ENCODE results near the gene ARHGEF19. TPM values are rescaled to one million over a fixed set of nuclear protein-coding genes. Genes with fewer than 3 reads are reported as not detected.
A peak's percentile ranks its signal among the peaks of the same experiment; 100 is the strongest.

Gene ARHGEF19
- total RNA-seq, 1 donor from 2014 or later, result 19.4 TPM

DNA sequence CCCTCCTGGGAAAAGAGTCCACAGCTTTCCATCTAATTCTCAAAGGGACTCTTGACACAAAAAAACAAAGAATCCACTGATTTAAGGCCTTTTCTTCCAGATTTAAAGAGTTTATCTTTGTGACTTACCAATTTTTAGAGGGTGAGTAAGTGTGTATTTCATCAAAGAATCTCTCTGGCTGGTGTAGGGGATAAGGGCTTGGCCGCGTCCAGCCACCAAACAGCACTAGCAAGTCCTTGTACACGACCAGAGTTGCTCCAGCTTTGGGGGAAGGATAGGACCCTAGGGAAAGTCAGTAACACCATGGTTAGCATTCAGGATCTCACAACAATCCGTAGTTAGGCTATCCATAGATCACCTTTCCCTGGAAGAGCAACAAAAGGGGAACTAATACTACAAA, 44.0 kb upstream of the ARHGEF19 start:
- intact Hi-C loops (cut with DNase I), result no loop called here
- Histone ChIP-seq H3K27me3 (no peaks in the 10 kb centered on the region), H3K27ac (no peak overlapping the region), H3K4me3 (no peak overlapping the region), H3K9me3 (no peaks in the 10 kb centered on the region), H3K4me1 (no peaks in the 10 kb centered on the region), H3K36me3 (peaks cover 0 to 30% of the 10 kb centered on the region in 2 donors)
- TF ChIP-seq POLR2AphosphoS5 (IDR thresholded peaks at IDR 0.05; ENCODE audit: insufficient read depth in 1 of 2, low read depth in 1 of 2), result no peak
- TF ChIP-seq, protein P1, sequence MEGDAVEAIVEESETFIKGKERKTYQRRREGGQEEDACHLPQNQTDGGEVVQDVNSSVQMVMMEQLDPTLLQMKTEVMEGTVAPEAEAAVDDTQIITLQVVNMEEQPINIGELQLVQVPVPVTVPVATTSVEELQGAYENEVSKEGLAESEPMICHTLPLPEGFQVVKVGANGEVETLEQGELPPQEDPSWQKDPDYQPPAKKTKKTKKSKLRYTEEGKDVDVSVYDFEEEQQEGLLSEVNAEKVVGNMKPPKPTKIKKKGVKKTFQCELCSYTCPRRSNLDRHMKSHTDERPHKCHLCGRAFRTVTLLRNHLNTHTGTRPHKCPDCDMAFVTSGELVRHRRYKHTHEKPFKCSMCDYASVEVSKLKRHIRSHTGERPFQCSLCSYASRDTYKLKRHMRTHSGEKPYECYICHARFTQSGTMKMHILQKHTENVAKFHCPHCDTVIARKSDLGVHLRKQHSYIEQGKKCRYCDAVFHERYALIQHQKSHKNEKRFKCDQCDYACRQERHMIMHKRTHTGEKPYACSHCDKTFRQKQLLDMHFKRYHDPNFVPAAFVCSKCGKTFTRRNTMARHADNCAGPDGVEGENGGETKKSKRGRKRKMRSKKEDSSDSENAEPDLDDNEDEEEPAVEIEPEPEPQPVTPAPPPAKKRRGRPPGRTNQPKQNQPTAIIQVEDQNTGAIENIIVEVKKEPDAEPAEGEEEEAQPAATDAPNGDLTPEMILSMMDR (IDR thresholded peaks at IDR 0.05), result no peak
- TF ChIP-seq POLR2A (IDR thresholded peaks at IDR 0.05), result no peak
- no peak for DNase-seq (ENCODE audit: extremely low spot score in 2 of 2)

DNA sequence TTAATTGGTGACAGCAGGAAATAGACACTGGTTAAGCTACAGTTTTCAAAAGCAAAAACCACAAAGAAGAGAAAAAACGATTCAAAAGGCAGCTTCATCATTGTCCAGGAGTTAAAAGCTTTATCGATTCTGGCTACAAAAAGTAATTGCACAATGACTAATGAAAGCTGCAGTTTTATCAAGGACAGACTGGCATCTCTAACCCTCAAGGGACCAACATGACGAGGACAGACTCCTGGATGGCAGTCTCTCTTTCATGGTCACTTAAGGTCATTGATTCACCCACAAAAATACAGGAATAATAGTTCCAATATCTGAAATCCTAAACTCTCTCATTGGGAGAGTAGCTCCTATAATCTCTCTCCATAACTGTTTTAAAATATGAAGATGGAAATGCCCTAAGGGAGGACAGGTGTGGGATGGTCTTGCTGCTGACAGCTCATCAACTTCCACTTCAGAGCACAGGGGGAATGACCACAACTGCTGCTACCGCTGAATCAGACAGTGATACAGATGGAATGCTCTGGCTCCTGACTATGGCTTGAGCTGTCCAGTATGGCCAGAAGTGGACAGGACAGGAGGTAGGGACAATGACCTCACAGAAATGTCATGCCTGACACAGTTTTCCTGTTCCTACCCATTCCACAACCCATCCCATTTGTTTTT, 41.9 kb upstream of the ARHGEF19 start:
- intact Hi-C loops (cut with DNase I), result loop anchor here (1.0 kb wide), 1 partner anchor 98 kb away; the partner anchor contains the start of gene FBXO42
- Histone ChIP-seq H3K4me3 (no peak overlapping the region), H3K27ac (no peak overlapping the region), H3K36me3 (peaks cover 0 to 38% of the 10 kb centered on the region in 2 donors), H3K4me1 (peaks cover 21% of the 10 kb centered on the region), H3K9me3 (no peaks in the 10 kb centered on the region), H3K27me3 (no peaks in the 10 kb centered on the region)
- TF ChIP-seq POLR2AphosphoS5 (IDR thresholded peaks at IDR 0.05; ENCODE audit: insufficient read depth in 1 of 2, low read depth in 1 of 2) (no peak), POLR2A (IDR thresholded peaks at IDR 0.05) (no peak)
- TF ChIP-seq, protein P1 (IDR thresholded peaks at IDR 0.05), result no peak
- DNase-seq (ENCODE audit: extremely low spot score in 2 of 2), result no peak

DNA sequence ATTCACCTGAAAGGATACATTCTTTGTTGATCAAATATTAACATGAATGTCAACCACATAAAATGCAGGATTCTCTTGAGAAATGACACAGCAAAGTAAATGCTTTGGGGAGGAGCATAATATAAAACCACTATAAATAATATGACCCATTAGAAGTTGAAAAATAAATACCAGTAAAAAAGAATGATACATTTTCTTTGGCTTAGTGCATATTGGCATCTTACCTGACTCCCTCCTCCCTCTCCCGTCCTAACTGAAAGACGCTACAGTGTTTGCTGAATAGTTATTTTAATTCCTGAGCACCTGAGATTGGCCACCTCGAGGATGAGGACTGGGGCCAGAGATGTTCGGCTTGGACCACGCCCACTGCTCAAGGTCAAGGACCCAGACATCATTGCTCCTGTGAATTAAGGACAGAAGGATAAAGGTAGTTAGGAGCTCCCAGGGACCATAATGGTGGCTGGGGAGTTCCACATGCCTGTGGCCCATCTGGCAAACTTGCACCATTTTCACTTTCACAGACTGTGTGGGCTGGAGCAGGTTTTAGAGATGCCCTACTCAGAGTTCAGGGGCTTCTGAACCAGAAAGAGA, 41.0 kb upstream of the ARHGEF19 start:
- Histone ChIP-seq H3K9me3 (no peaks in the 10 kb centered on the region), H3K27ac (no peak overlapping the region), H3K4me3 (no peak overlapping the region), H3K36me3 (peaks cover 0 to 38% of the 10 kb centered on the region in 2 donors), H3K4me1 (peaks cover 30% of the 10 kb centered on the region), H3K27me3 (no peaks in the 10 kb centered on the region)
- DNase-seq (ENCODE audit: extremely low spot score in 2 of 2), result no peak
- TF ChIP-seq POLR2A (IDR thresholded peaks at IDR 0.05) (no peak), POLR2AphosphoS5 (IDR thresholded peaks at IDR 0.05; ENCODE audit: insufficient read depth in 1 of 2, low read depth in 1 of 2) (no peak)
- TF ChIP-seq, protein P1 (IDR thresholded peaks at IDR 0.05), result no peak
- intact Hi-C loops (cut with DNase I), result no loop called here

DNA sequence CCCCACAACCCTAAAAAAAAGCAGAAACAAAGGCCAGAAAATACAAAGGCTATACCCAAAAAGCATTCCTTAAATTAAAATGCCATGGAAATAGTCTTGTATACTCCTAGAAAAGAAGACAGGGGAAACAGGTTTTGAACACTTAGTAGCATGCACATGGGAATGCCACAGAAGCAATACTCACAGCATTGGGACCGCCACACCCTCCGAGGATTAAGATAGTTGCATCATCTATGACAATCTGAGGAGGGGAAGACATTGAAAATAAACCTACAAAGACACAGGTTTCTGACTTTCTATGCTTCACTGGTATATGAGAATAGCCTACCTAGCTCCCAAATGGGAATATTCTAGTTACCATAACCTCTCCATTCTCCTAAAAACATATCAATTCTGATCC, 40.5 kb upstream of the ARHGEF19 start:
- H3K36me3 ChIP-seq, result peaks cover 0 to 38% of the 10 kb centered on the region in 2 donors
- DNase-seq (ENCODE audit: extremely low spot score in 2 of 2), result no peak
- H3K27ac ChIP-seq, result no peak overlapping the region
- no peaks in the 10 kb centered on the region for H3K9me3 ChIP-seq
- H3K4me3 ChIP-seq, result no peak overlapping the region
- peaks cover 35% of the 10 kb centered on the region for H3K4me1 ChIP-seq
- TF ChIP-seq, protein P1 (IDR thresholded peaks at IDR 0.05), result no peak
- peak in 1 of 2 donors; percentile 81 for TF ChIP-seq POLR2AphosphoS5 (IDR thresholded peaks at IDR 0.05; ENCODE audit: insufficient read depth in 1 of 2, low read depth in 1 of 2)
- intact Hi-C loops (cut with DNase I), result no loop called here
- no peaks in the 10 kb centered on the region for H3K27me3 ChIP-seq

DNA sequence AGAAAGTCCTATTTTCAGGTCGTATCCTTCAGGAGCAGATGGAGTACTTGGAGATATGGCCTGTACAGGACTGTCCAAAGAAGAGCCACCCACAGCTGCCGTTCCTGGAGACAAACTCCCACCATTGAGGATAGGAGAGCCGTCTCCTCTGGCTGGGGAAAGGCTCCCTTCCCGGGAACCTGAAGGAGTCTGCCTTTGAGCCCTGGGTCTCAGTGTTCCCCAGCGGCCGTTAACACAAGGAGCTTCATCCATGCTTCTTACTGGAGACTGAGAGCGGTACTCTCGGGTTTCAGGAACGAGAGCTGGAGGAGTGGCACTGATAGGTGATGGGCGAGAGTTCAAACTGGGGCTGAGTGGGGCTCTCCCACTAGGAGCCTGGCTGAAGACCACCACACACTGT, 38.9 kb upstream of the ARHGEF19 start:
- H3K4me1 ChIP-seq, result peaks cover 47% of the 10 kb centered on the region
- no peak overlapping the region for H3K4me3 ChIP-seq
- peaks cover 0 to 35% of the 10 kb centered on the region in 2 donors for H3K36me3 ChIP-seq
- H3K27me3 ChIP-seq, result no peaks in the 10 kb centered on the region
- DNase-seq (ENCODE audit: extremely low spot score in 2 of 2), result no peak
- H3K27ac ChIP-seq, result peak overlapping the region; percentile 87
- intact Hi-C loops (cut with DNase I), result no loop called here
- TF ChIP-seq, protein P1 (IDR thresholded peaks at IDR 0.05), result no peak
- TF ChIP-seq POLR2A (IDR thresholded peaks at IDR 0.05) (no peak), POLR2AphosphoS5 (IDR thresholded peaks at IDR 0.05; ENCODE audit: insufficient read depth in 1 of 2, low read depth in 1 of 2) (no peak)
- H3K9me3 ChIP-seq, result no peaks in the 10 kb centered on the region

All from vagina (tissue), 2 donors.